ENCODE data around the gene SARNP. TPM values are rescaled to one million over a fixed set of nuclear protein-coding genes. Genes with fewer than 3 reads are reported as not detected.

The SARNP gene
- total and polyA plus RNA-seq, 9 of the 15 experiments (the other 6 are each of a cell fraction or from before 2014, with no cell fraction given): 70.1 to 400 (median 198) TPM

DNA sequence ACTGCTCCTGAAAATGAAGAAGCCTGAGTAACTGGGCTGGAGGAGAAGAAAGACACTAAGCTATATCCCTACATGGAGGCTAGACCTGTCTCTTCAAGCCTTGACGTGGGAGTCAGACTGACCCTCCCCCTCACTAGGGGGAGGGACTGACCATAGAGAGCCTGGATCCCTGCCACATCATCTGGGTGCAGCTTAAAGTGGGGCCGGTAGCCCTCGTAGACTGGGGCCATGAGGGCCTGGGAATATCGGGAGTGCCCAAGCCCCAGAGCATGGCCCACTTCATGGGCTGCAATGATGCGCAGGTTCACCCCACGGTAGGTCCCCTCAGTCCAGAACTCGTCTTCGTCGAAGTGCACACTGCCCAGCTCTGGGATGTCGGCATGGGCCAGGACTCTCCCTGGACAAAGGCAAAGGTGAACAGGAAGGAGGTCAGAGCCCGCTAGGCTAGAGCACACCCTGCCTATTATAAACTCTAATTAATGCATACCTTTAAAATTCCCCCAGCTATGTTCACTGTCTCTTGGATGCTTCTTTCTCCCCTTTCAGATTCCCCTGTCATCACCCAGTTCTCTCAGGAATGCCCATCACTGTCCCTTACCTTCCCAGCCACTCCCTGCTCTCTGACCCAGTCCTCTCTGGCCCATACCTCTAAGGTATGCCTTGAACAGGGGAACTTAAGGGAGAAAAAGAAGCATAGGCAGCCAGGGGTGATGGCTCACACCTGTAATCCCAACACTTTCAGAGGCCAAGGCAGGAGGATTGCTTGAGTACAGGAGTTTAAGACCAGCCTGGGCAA, 22.0 kb upstream of the SARNP start (continued):
- TF ChIP-seq, protein P1, sequence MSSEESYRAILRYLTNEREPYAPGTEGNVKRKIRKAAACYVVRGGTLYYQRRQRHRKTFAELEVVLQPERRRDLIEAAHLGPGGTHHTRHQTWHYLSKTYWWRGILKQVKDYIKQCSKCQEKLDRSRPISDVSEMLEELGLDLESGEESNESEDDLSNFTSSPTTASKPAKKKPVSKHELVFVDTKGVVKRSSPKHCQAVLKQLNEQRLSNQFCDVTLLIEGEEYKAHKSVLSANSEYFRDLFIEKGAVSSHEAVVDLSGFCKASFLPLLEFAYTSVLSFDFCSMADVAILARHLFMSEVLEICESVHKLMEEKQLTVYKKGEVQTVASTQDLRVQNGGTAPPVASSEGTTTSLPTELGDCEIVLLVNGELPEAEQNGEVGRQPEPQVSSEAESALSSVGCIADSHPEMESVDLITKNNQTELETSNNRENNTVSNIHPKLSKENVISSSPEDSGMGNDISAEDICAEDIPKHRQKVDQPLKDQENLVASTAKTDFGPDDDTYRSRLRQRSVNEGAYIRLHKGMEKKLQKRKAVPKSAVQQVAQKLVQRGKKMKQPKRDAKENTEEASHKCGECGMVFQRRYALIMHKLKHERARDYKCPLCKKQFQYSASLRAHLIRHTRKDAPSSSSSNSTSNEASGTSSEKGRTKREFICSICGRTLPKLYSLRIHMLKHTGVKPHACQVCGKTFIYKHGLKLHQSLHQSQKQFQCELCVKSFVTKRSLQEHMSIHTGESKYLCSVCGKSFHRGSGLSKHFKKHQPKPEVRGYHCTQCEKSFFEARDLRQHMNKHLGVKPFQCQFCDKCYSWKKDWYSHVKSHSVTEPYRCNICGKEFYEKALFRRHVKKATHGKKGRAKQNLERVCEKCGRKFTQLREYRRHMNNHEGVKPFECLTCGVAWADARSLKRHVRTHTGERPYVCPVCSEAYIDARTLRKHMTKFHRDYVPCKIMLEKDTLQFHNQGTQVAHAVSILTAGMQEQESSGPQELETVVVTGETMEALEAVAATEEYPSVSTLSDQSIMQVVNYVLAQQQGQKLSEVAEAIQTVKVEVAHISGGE (CRISPR knock-in tag; IDR thresholded peaks at IDR 0.05): 0 out of 6 replicates have a peak, but pooled peaks of 1 of the 3 experiments have one; percentile 25
- peak; percentile 67 for TF ChIP-seq EGR1 (conservative IDR thresholded peaks at IDR 0.05)
- TF ChIP-seq ZNF140 (CRISPR knock-in tag; IDR thresholded peaks at IDR 0.05): no peak
- TF ChIP-seq VEZF1 (CRISPR knock-in tag; IDR thresholded peaks at IDR 0.05): 0 out of 2 replicates have a peak, but pooled peaks have one; percentile 18
- 0 out of 2 replicates have a peak, but pooled peaks have one; percentile 11 for TF ChIP-seq CTBP1 (IDR thresholded peaks at IDR 0.05; ENCODE audit: borderline replicate concordance)
- no peak for TF ChIP-seq TAF7 (tag; IDR thresholded peaks at IDR 0.05)
- no peak for TF ChIP-seq NR3C1 (CRISPR knock-in tag; IDR thresholded peaks at IDR 0.05)
- TF ChIP-seq TEAD1 (CRISPR knock-in tag; IDR thresholded peaks at IDR 0.05): no peak
- TF ChIP-seq SRSF9 (IDR thresholded peaks at IDR 0.05; ENCODE audit: borderline replicate concordance, low read depth, low read length): no peak
- no peak for TF ChIP-seq CBFA2T3 (IDR thresholded peaks at IDR 0.05)
- TF ChIP-seq, protein P2, sequence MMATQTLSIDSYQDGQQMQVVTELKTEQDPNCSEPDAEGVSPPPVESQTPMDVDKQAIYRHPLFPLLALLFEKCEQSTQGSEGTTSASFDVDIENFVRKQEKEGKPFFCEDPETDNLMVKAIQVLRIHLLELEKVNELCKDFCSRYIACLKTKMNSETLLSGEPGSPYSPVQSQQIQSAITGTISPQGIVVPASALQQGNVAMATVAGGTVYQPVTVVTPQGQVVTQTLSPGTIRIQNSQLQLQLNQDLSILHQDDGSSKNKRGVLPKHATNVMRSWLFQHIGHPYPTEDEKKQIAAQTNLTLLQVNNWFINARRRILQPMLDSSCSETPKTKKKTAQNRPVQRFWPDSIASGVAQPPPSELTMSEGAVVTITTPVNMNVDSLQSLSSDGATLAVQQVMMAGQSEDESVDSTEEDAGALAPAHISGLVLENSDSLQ (IDR thresholded peaks at IDR 0.05): peak; percentile 34; the same call in 1 of the 2 replicates
- TF ChIP-seq ZNF444 (CRISPR knock-in tag; IDR thresholded peaks at IDR 0.05): 0 out of 2 replicates have a peak, but pooled peaks have one; percentile 45

All from K562 (cell line).